Endothelial cell of umbilical vein (primary cell): Measurements from ENCODE around the gene PTPRD. TPM values are rescaled to one million over a fixed set of nuclear protein-coding genes. Genes with fewer than 3 reads are reported as not detected.

ENCODE experiments used
- BruUV-seq: library from RNA; stranded (reverse); fragments of 400-500 nt; replicated peaks from 2 replicates; lab custom pipeline; 2021; lab: Mats Ljungman, UMichigan
- CTCF ChIA-PET: fragments of 300-600, 350-600 bp; sonication (Branson Sonifier 250); formaldehyde crosslinking; loops from one replicate; lab custom pipeline; 2021; ENCODE audit warnings: antibody characterized with exemption, inconsistent platforms; lab: Charles Lee
- POLR2A ChIA-PET: fragments of 300-600, 350-600 bp; sonication (Branson Sonifier 250); formaldehyde crosslinking; loops from one replicate; lab custom pipeline; 2021; ENCODE audit warnings: antibody characterized with exemption, inconsistent platforms; lab: Charles Lee
- DNase-seq: peaks from one replicate; pipeline ENCODE4 v3.0.0-alpha.2; 2011; ENCODE audit warnings: low read depth, low spot score
- FAIRE-seq: peaks from 2 replicates; lab custom pipeline; 2011; peaks lifted over from hg19 to GRCh38; lab: Jason Lieb, UNC
- H2AFZ ChIP-seq: 2 replicates; pipeline ENCODE4 v1.6.0; 2012; ENCODE audit warnings: low read depth, low read length, control low read depth, inconsistent platforms
- H3K27ac ChIP-seq: 2 replicates; pipeline ENCODE4 v1.5.1; 2011; ENCODE audit warnings: low read depth, mild to moderate bottlenecking, control low read depth, low read length, moderate library complexity; ENCODE audit not compliant: insufficient read depth
- H3K27me3 ChIP-seq, 2 experiments: 2 replicates each; pipeline versions ENCODE4 v1.6.0 to v1.6.1; 2011; ENCODE audit warnings: low read length in 2 of 2, mixed read lengths in 1 of 2; ENCODE audit not compliant: control insufficient read depth in 2 of 2, insufficient read depth in 2 of 2
- H3K36me3 ChIP-seq, 2 experiments: 2 replicates in 1 of 2; 3 replicates in 1 of 2; pipeline ENCODE4 v1.5.1; 2011; ENCODE audit warnings: low read length in 2 of 2, mild to moderate bottlenecking in 1 of 2, moderate library complexity in 1 of 2; ENCODE audit not compliant: control insufficient read depth in 2 of 2, insufficient read depth in 2 of 2; ENCODE audit errors: extremely low read depth in 1 of 2
- H3K4me1 ChIP-seq: 3 replicates; pipeline ENCODE4 v1.5.1; 2011; ENCODE audit warnings: mild to moderate bottlenecking, low read length; ENCODE audit not compliant: control insufficient read depth, insufficient read depth; ENCODE audit errors: extremely low read depth
- H3K4me2 ChIP-seq: 2 replicates; pipeline ENCODE4 v1.6.1; 2011; ENCODE audit warnings: low read length, control low read depth, mixed read lengths; ENCODE audit not compliant: insufficient read depth
- H3K4me3 ChIP-seq, 3 experiments: fragments of 200-600 bp in 1 of 3; sonication (generic), shearing (Covaris generic) in 1 of 3; replicated peaks in 1 of 3; 2 replicates each; pipeline ENCODE4 v1.5.1; 2011 to 2016; ENCODE audit warnings: control low read depth in 3 of 3, low read length in 3 of 3, mild to moderate bottlenecking in 2 of 3, inconsistent platforms in 1 of 3, low read depth in 1 of 3, moderate library complexity in 1 of 3; ENCODE audit not compliant: insufficient read depth in 1 of 3
- H3K79me2 ChIP-seq: 2 replicates; pipeline ENCODE4 v1.6.0; 2012; ENCODE audit warnings: low read length, inconsistent platforms; ENCODE audit not compliant: control insufficient read depth, insufficient read depth
- H3K9ac ChIP-seq: replicated peaks from 2 replicates; pipeline ENCODE3; 2011; ENCODE audit warnings: low read length, control low read depth; ENCODE audit not compliant: insufficient read depth; ENCODE audit errors: extremely low read depth
- H3K9me1 ChIP-seq: replicated peaks from 3 replicates; pipeline ENCODE4 v1.6.0; 2011; ENCODE audit warnings: mild to moderate bottlenecking, low read length; ENCODE audit not compliant: control insufficient read depth, insufficient read depth; ENCODE audit errors: extremely low read depth
- H3K9me3 ChIP-seq: replicated peaks from 2 replicates; pipeline ENCODE4 v1.5.1; 2012; ENCODE audit warnings: low read length, inconsistent platforms; ENCODE audit not compliant: control insufficient read depth, insufficient read depth
- H4K20me1 ChIP-seq: replicated peaks from 2 replicates; pipeline ENCODE3; 2011; ENCODE audit warnings: mild to moderate bottlenecking, low read length; ENCODE audit not compliant: control insufficient read depth, insufficient read depth; ENCODE audit errors: extremely low read depth
- CTCF ChIP-seq, 2 donors: IDR thresholded peaks; 1 replicate in 1 of 2; 2 replicates in 1 of 2; pipeline ENCODE4 v1.5.1; 2011; ENCODE audit warnings: low read length in 2 of 2, mild to moderate bottlenecking in 2 of 2, moderate library complexity in 2 of 2, control low read depth in 1 of 2, inconsistent platforms in 1 of 2, low read depth in 1 of 2; ENCODE audit not compliant: insufficient read depth in 1 of 2; ENCODE audit errors: extremely low read depth in 1 of 2
- EZH2 ChIP-seq: IDR thresholded peaks from 2 replicates; pipeline ENCODE4 v1.6.1; 2012; ENCODE audit warnings: borderline replicate concordance, low read depth, mild to moderate bottlenecking, moderate library complexity, low read length, inconsistent platforms; ENCODE audit not compliant: severe bottlenecking
- FOS ChIP-seq: IDR thresholded peaks from 2 replicates; pipeline ENCODE4 v1.6.1; 2011; ENCODE audit warnings: mild to moderate bottlenecking, low read length, moderate library complexity, borderline replicate concordance; ENCODE audit not compliant: insufficient read depth
- GATA2 ChIP-seq: IDR thresholded peaks from 2 replicates; pipeline ENCODE4 v1.7.0; 2011; ENCODE audit warnings: low read depth, mild to moderate bottlenecking, moderate library complexity, mixed read lengths, low read length; ENCODE audit not compliant: insufficient read length, insufficient read depth
- JUN ChIP-seq: IDR thresholded peaks from 2 replicates; pipeline ENCODE4 v1.6.1; 2011; ENCODE audit warnings: borderline replicate concordance, low read depth; ENCODE audit not compliant: insufficient read length, insufficient read depth
- MAX ChIP-seq: IDR thresholded peaks from 2 replicates; pipeline ENCODE4 v1.6.1; 2011; ENCODE audit not compliant: insufficient read depth, insufficient read length
- MYC ChIP-seq: IDR thresholded peaks from one replicate; pipeline ENCODE4 v1.6.1; 2011; ENCODE audit warnings: mild to moderate bottlenecking, low read depth, low read length
- POLR2A ChIP-seq: IDR thresholded peaks from 2 replicates; pipeline ENCODE4 v1.6.1; 2012; ENCODE audit warnings: low read depth, mild to moderate bottlenecking, control low read depth, low read length
- POLR2AphosphoS5 ChIP-seq: IDR thresholded peaks from 2 replicates; pipeline ENCODE4 v1.6.1; 2012; ENCODE audit warnings: low read depth, mild to moderate bottlenecking, control low read depth, low read length, moderate library complexity; ENCODE audit not compliant: insufficient read depth
- dilution Hi-C: fragments of 300-500 bp; cut with MboI; formaldehyde crosslinking; loops from one replicate; pipeline ENCODE4 v1.15.0; 2019; ENCODE audit warnings: low sequenced_read_pairs; ENCODE audit not compliant: extremely low pct_ligation_motif_present
- intact Hi-C: fragments of 100-400 bp; cut with micrococcal nuclease; formaldehyde crosslinking; loops from one replicate; pipeline ENCODE4 v1.10.0; 2022
- polyA plus RNA-seq, 4 experiments: library from polyadenylated mRNA; depleted of rRNA in 3 of 4; stranded (reverse) in 3 of 4; unstranded in 1 of 4; fragments of >200 nt; gene quantifications; 2 replicates each; pipeline versions ENCODE4 v1.2.1 to v1.2.3, GENCODE V29; 2011 to 2012; ENCODE audit warnings: missing spikeins in 1 of 4
- total RNA-seq: library from RNA; stranded (reverse); gene quantifications from 2 replicates; pipeline ENCODE4 v1.2.3, GENCODE V29; 2021

Gene PTPRD
- total and polyA plus RNA-seq, 2 donors (not counting 3 experiments of a cell fraction or from before 2014, with no cell fraction given), result 5.5 to 5.7 TPM

- DNase-seq (no peak), FAIRE-seq (no peak)
- Histone ChIP-seq H3K9me3 (no peaks in the 10 kb centered on the region), H3K79me2 (no peaks in the 10 kb centered on the region), H3K27ac (no peak overlapping the region), H2AFZ (no peak overlapping the region), H3K4me3 (no peak overlapping the region), H3K4me1 (no peaks in the 10 kb centered on the region), H3K36me3 (no peaks in the 10 kb centered on the region), H3K9me1 (no peaks in the 10 kb centered on the region), H3K9ac (no peak overlapping the region), H3K4me2 (no peak overlapping the region), H3K27me3 (no peaks in the 10 kb centered on the region), H4K20me1 (no peaks in the 10 kb centered on the region)
- CTCF ChIA-PET, result interaction anchor here (1.4 to 5.4 kb wide), 2 partner anchors 11 to 154 kb away, joined by 3 to 131 read pairs; no protein-coding TSS in a partner anchor
- TF ChIP-seq POLR2AphosphoS5 (no peak), EZH2 (no peak), GATA2 (no peak), MAX (no peak), FOS (no peak), MYC (no peak), JUN (no peak), POLR2A (no peak), CTCF (IDR thresholded peaks at IDR 0.05; ENCODE audit: extremely low read depth in 1 of 2, insufficient read depth in 1 of 2, low read depth in 1 of 2, low read length in 2 of 2) (no peak)
- intact Hi-C loops, result no loop called here
- no TSS peak for BruUV-seq
- POLR2A ChIA-PET, result no interaction called here
- dilution Hi-C loops, result no loop called here
Measured at GRCh38 chr9:9945966-9946365, 666.8 kb downstream of the PTPRD start.
